ENCODE results near the gene PSAT1. TPM values are rescaled to one million over a fixed set of nuclear protein-coding genes. Genes with fewer than 3 reads are reported as not detected.

Gene PSAT1
- total RNA-seq, 1 experiment from 2014 or later = 71.8 TPM

GRCh38 chr9:78303377-78304062 is 6.6 kb downstream of the PSAT1 start:
- ChIA-PET POLR2A (no interaction called here), CTCF (no interaction called here)
- no peak overlapping the region for H3K4me3 ChIP-seq (ENCODE audit: low read depth in 2 of 2, low read length in 2 of 2)
- in situ Hi-C loops (cut with HindIII; ENCODE audit: low pct_unique_long_range_greater_than_20kb, low sequenced_read_pairs) (no loop called here), intact Hi-C loops (cut with micrococcal nuclease; ENCODE audit: unreplicated experiment) (no loop called here)
- no peak for ATAC-seq
- no peak for TF ChIP-seq SIN3A (IDR thresholded peaks at IDR 0.05; ENCODE audit: borderline replicate concordance, insufficient read depth, low read depth, low read length)
- TF ChIP-seq TCF7L2 (IDR thresholded peaks at IDR 0.05; ENCODE audit: low read depth, low read length) = no peak
- TF ChIP-seq, protein P1, sequence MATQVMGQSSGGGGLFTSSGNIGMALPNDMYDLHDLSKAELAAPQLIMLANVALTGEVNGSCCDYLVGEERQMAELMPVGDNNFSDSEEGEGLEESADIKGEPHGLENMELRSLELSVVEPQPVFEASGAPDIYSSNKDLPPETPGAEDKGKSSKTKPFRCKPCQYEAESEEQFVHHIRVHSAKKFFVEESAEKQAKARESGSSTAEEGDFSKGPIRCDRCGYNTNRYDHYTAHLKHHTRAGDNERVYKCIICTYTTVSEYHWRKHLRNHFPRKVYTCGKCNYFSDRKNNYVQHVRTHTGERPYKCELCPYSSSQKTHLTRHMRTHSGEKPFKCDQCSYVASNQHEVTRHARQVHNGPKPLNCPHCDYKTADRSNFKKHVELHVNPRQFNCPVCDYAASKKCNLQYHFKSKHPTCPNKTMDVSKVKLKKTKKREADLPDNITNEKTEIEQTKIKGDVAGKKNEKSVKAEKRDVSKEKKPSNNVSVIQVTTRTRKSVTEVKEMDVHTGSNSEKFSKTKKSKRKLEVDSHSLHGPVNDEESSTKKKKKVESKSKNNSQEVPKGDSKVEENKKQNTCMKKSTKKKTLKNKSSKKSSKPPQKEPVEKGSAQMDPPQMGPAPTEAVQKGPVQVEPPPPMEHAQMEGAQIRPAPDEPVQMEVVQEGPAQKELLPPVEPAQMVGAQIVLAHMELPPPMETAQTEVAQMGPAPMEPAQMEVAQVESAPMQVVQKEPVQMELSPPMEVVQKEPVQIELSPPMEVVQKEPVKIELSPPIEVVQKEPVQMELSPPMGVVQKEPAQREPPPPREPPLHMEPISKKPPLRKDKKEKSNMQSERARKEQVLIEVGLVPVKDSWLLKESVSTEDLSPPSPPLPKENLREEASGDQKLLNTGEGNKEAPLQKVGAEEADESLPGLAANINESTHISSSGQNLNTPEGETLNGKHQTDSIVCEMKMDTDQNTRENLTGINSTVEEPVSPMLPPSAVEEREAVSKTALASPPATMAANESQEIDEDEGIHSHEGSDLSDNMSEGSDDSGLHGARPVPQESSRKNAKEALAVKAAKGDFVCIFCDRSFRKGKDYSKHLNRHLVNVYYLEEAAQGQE (IDR thresholded peaks at IDR 0.05; ENCODE audit: insufficient read depth in 1 of 2, low read depth in 2 of 2, low read length in 1 of 2) = no peak
- TF ChIP-seq POLR2AphosphoS5 (IDR thresholded peaks at IDR 0.05; ENCODE audit: low read depth, low read length) = no peak
- TF ChIP-seq, protein P2, sequence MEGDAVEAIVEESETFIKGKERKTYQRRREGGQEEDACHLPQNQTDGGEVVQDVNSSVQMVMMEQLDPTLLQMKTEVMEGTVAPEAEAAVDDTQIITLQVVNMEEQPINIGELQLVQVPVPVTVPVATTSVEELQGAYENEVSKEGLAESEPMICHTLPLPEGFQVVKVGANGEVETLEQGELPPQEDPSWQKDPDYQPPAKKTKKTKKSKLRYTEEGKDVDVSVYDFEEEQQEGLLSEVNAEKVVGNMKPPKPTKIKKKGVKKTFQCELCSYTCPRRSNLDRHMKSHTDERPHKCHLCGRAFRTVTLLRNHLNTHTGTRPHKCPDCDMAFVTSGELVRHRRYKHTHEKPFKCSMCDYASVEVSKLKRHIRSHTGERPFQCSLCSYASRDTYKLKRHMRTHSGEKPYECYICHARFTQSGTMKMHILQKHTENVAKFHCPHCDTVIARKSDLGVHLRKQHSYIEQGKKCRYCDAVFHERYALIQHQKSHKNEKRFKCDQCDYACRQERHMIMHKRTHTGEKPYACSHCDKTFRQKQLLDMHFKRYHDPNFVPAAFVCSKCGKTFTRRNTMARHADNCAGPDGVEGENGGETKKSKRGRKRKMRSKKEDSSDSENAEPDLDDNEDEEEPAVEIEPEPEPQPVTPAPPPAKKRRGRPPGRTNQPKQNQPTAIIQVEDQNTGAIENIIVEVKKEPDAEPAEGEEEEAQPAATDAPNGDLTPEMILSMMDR (IDR thresholded peaks at IDR 0.05) = no peak
- no TSS peak for BruUV-seq (replicated peaks)
- no peaks in the 10 kb centered on the region for H3K27me3 ChIP-seq (ENCODE audit: control insufficient read depth, insufficient read depth, low read length)
- DNase-seq (ENCODE audit: low read depth, low spot score) = no peak
- H3K4me1 ChIP-seq (ENCODE audit: control insufficient read depth, insufficient read depth, low read length) = peaks cover 2% of the 10 kb centered on the region; the same call in 1 of the 2 replicates
- peaks cover 38% of the 10 kb centered on the region for H3K36me3 ChIP-seq (ENCODE audit: control insufficient read depth, insufficient read depth, low read length)
- H3K9me3 ChIP-seq (ENCODE audit: control insufficient read depth, insufficient read depth, low read depth, low read length) = no peaks in the 10 kb centered on the region
- H3K27ac ChIP-seq (ENCODE audit: low read length) = no peak overlapping the region

- ChIA-PET POLR2A (no interaction called here), CTCF (no interaction called here)
- in situ Hi-C loops (cut with HindIII; ENCODE audit: low pct_unique_long_range_greater_than_20kb, low sequenced_read_pairs) (no loop called here), intact Hi-C loops (cut with micrococcal nuclease; ENCODE audit: unreplicated experiment) (no loop called here)
- H3K27me3 ChIP-seq (ENCODE audit: control insufficient read depth, insufficient read depth, low read length) = no peaks in the 10 kb centered on the region
- no peak for DNase-seq (ENCODE audit: low read depth, low spot score)
- no peak for TF ChIP-seq POLR2AphosphoS5 (IDR thresholded peaks at IDR 0.05; ENCODE audit: low read depth, low read length)
- TF ChIP-seq, protein P2 (IDR thresholded peaks at IDR 0.05) = no peak
- no peak for TF ChIP-seq SIN3A (IDR thresholded peaks at IDR 0.05; ENCODE audit: borderline replicate concordance, insufficient read depth, low read depth, low read length)
- TF ChIP-seq TCF7L2 (IDR thresholded peaks at IDR 0.05; ENCODE audit: low read depth, low read length) = no peak
- TF ChIP-seq, protein P1 (IDR thresholded peaks at IDR 0.05; ENCODE audit: insufficient read depth in 1 of 2, low read depth in 2 of 2, low read length in 1 of 2) = no peak
- BruUV-seq (replicated peaks) = no TSS peak
- H3K27ac ChIP-seq (ENCODE audit: low read length) = no peak overlapping the region
- H3K4me3 ChIP-seq (ENCODE audit: low read depth in 2 of 2, low read length in 2 of 2) = no peak overlapping the region
- 0 out of 2 replicates have a peak, but pooled peaks cover 2% of the 10 kb centered on the region for H3K4me1 ChIP-seq (ENCODE audit: control insufficient read depth, insufficient read depth, low read length)
- no peak for ATAC-seq
- peaks cover 38% of the 10 kb centered on the region for H3K36me3 ChIP-seq (ENCODE audit: control insufficient read depth, insufficient read depth, low read length)
- H3K9me3 ChIP-seq (ENCODE audit: control insufficient read depth, insufficient read depth, low read depth, low read length) = no peaks in the 10 kb centered on the region
Measured at GRCh38 chr9:78304357-78304756, 7.4 kb downstream of the PSAT1 start.
